ENCODE measurements around the gene TTLL10.

Gene TTLL10

GRCh38 chr1:1157914-1158710 is 15.6 kb upstream of the TTLL10 start:
- DNase-seq (ENCODE audit: low spot score): no peak

- no peak for DNase-seq (ENCODE audit: low spot score)
Measured at GRCh38 chr1:1160281-1160930, 13.3 kb upstream of the TTLL10 start.

- no peak for DNase-seq (ENCODE audit: low spot score)
Measured at GRCh38 chr1:1161078-1161682, 12.5 kb upstream of the TTLL10 start.

GRCh38 chr1:1161683-1162079 is 12.0 kb upstream of the TTLL10 start:
- DNase-seq (ENCODE audit: low spot score): no peak

- DNase-seq (ENCODE audit: low spot score): no peak
Measured at GRCh38 chr1:1162597-1163537, 10.8 kb upstream of the TTLL10 start.

- DNase-seq (ENCODE audit: low spot score): no peak
Measured at GRCh38 chr1:1163538-1164070, 10.1 kb upstream of the TTLL10 start.

GRCh38 chr1:1164361-1164700 is 9.3 kb upstream of the TTLL10 start:
- no peak for DNase-seq (ENCODE audit: low spot score)

- no peak for DNase-seq (ENCODE audit: low spot score)
Measured at GRCh38 chr1:1164701-1165451, 8.8 kb upstream of the TTLL10 start.

- no peak for DNase-seq (ENCODE audit: low spot score)
Measured at GRCh38 chr1:1165485-1165884, 8.2 kb upstream of the TTLL10 start.

- no peak for DNase-seq (ENCODE audit: low spot score)
Measured at GRCh38 chr1:1165900-1166421, 7.7 kb upstream of the TTLL10 start.

- DNase-seq (ENCODE audit: low spot score): no peak
Measured at GRCh38 chr1:1166642-1167397, 6.9 kb upstream of the TTLL10 start.

GRCh38 chr1:1167398-1167821 is 6.3 kb upstream of the TTLL10 start:
- no peak for DNase-seq (ENCODE audit: low spot score)

GRCh38 chr1:1167841-1168450 is 5.7 kb upstream of the TTLL10 start:
- no peak for DNase-seq (ENCODE audit: low spot score)

GRCh38 chr1:1168451-1169411 is 4.9 kb upstream of the TTLL10 start:
- DNase-seq (ENCODE audit: low spot score): no peak

- peak; percentile 30 for DNase-seq (ENCODE audit: low spot score)
Measured at GRCh38 chr1:1169429-1170214, 4.1 kb upstream of the TTLL10 start.

- peak; percentile 31 for DNase-seq (ENCODE audit: low spot score)
Measured at GRCh38 chr1:1170215-1171091, 3.2 kb upstream of the TTLL10 start.

GRCh38 chr1:1171161-1171545 is 2.5 kb upstream of the TTLL10 start:
- peak; percentile 32 for DNase-seq (ENCODE audit: low spot score)

Measured in D341Med (cell line).